NT2/D1 (cell line): ENCODE results near the gene INSR.

Experiments used
- SUZ12 ChIP-seq: IDR thresholded peaks from 2 replicates; pipeline ENCODE4 v1.6.1; 2011; ENCODE audit not compliant: insufficient read length, insufficient read depth; ENCODE audit errors: extremely low read depth
- YY1 ChIP-seq: IDR thresholded peaks from 2 replicates; pipeline ENCODE4 v1.6.1; 2011; ENCODE audit not compliant: insufficient read length, insufficient read depth
- ZNF274 ChIP-seq: IDR thresholded peaks from 2 replicates; pipeline ENCODE4 v1.6.1; 2011; ENCODE audit warnings: mild to moderate bottlenecking, low read depth, low read length

DNA sequence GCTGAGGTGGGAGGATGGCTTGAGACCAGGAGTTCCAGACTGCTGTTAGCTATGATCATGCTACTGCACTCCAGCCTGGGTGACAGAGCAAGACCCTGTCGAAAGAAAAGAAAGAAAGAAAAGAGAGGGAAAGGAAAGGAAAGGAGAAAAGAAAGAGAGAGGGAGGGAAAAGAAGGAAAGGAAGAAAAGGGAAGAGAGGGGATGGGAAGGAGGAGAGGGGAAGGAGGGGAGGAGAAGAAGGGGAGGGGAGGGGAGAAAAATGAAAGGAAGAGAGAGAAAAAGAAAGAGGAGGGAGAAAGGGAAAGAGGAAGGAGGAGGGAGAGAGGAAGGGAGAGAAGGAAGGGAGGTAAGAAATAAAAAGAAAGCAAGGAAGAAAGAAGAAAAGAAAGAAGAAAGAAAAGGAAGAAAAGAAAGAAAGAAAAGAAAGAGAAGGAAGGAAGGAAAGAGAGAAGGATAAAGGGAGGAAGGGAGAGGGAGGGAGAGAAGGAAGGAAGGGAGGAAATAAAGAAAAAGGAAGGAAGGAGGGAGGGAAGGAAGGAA is 44.1 kb downstream of the INSR start:
- TF ChIP-seq ZNF274 (no peak), SUZ12 (no peak), YY1 (no peak)
